IMR-90 (cell line): ENCODE measurements around the gene MBOAT2. TPM values are rescaled to one million over a fixed set of nuclear protein-coding genes. Genes with fewer than 3 reads are reported as not detected.

ENCODE experiments used
- ATAC-seq: fragments of 200-7000 bp; cut with Tn5 transposase; 2 replicates; pipeline ENCODE4 v1.9.1; 2020; ENCODE audit warnings: low read depth, mild to moderate bottlenecking, moderate library complexity
- BruUV-seq: library from RNA; stranded (reverse); fragments of 400-500 nt; replicated peaks from 2 replicates; lab custom pipeline; 2021; lab: Mats Ljungman, UMichigan
- CTCF ChIA-PET: fragments of 300-600 bp; formaldehyde crosslinking; extraction: SDS; loops from one replicate; lab custom pipeline; 2021; ENCODE audit warnings: antibody characterized with exemption; lab: Yijun Ruan, JAX
- POLR2A ChIA-PET: fragments of 300-600 bp; sonication (Branson Sonifier 250); formaldehyde crosslinking; loops from one replicate; lab custom pipeline; 2022; ENCODE audit warnings: antibody characterized with exemption; ENCODE audit not compliant: unreplicated experiment; lab: Charles Lee
- DNase-seq: peaks from one replicate; pipeline ENCODE4 v3.0.0; 2013
- H2AFZ ChIP-seq: replicated peaks from 2 replicates; pipeline ENCODE3; 2013; ENCODE audit warnings: low read length, mild to moderate bottlenecking; ENCODE audit not compliant: poor library complexity
- H2AK5ac ChIP-seq: 2 replicates; pipeline ENCODE4 v1.6.1; 2013; ENCODE audit warnings: low read depth, low read length, inconsistent platforms
- H2AK9ac ChIP-seq: replicated peaks from 2 replicates; pipeline ENCODE3; 2013; ENCODE audit warnings: mild to moderate bottlenecking, low read depth, low read length, moderate library complexity; ENCODE audit not compliant: poor library complexity
- H2BK120ac ChIP-seq: 2 replicates; pipeline ENCODE4 v1.6.1; 2013; ENCODE audit warnings: low read depth, low read length, inconsistent platforms
- H2BK15ac ChIP-seq: 3 replicates; pipeline ENCODE4 v1.6.1; 2013; ENCODE audit warnings: low read depth, low read length, inconsistent platforms
- H2BK20ac ChIP-seq: 2 replicates; pipeline ENCODE4 v1.6.1; 2013; ENCODE audit warnings: low read depth, mild to moderate bottlenecking, inconsistent platforms, low read length, moderate library complexity
- H2BK5ac ChIP-seq: 2 replicates; pipeline ENCODE4 v1.6.1; 2013; ENCODE audit warnings: mild to moderate bottlenecking, low read depth, low read length, inconsistent platforms; ENCODE audit not compliant: poor library complexity, severe bottlenecking
- H3K14ac ChIP-seq: replicated peaks from 2 replicates; pipeline ENCODE4 v1.6.1; 2013; ENCODE audit warnings: low read depth, low read length, inconsistent platforms
- H3K18ac ChIP-seq: 2 replicates; pipeline ENCODE4 v1.6.1; 2013; ENCODE audit warnings: low read depth, low read length, control low read depth
- H3K23ac ChIP-seq: 2 replicates; pipeline ENCODE4 v1.6.1; 2013; ENCODE audit warnings: low read depth, low read length, inconsistent platforms
- H3K27ac ChIP-seq: 2 replicates; pipeline ENCODE4 v1.5.1; 2013; ENCODE audit warnings: mild to moderate bottlenecking, control low read depth, low read length; ENCODE audit not compliant: insufficient read depth
- H3K27me3 ChIP-seq: 2 replicates; pipeline ENCODE4 v1.6.1; 2013; ENCODE audit warnings: low read length; ENCODE audit not compliant: control insufficient read depth, insufficient read depth
- H3K36me3 ChIP-seq: 2 replicates; pipeline ENCODE4 v1.6.1; 2013; ENCODE audit warnings: low read length, mixed read lengths; ENCODE audit not compliant: control insufficient read depth, insufficient read depth
- H3K4ac ChIP-seq: 2 replicates; pipeline ENCODE4 v1.6.1; 2013; ENCODE audit warnings: low read depth, low read length, inconsistent platforms
- H3K4me1 ChIP-seq: 2 replicates; pipeline ENCODE4 v1.6.1; 2013; ENCODE audit warnings: low read length, mixed read lengths; ENCODE audit not compliant: control insufficient read depth, insufficient read depth
- H3K4me2 ChIP-seq: 2 replicates; pipeline ENCODE4 v1.6.1; 2013; ENCODE audit warnings: low read depth, mild to moderate bottlenecking, control low read depth, low read length, moderate library complexity
- H3K4me3 ChIP-seq: 2 replicates; pipeline ENCODE4 v1.5.1; 2013; ENCODE audit warnings: low read depth, mild to moderate bottlenecking, control low read depth, low read length, moderate library complexity; ENCODE audit not compliant: insufficient read depth
- H3K56ac ChIP-seq: 2 replicates; pipeline ENCODE4 v1.6.1; 2013; ENCODE audit warnings: low read length, inconsistent platforms; ENCODE audit not compliant: insufficient read depth; ENCODE audit errors: extremely low read depth
- H3K79me1 ChIP-seq, 2 experiments: 2 replicates each; pipeline ENCODE4 v1.6.1; 2013; ENCODE audit warnings: low read length in 2 of 2, inconsistent platforms in 1 of 2, low read depth in 1 of 2
- H3K9ac ChIP-seq: 2 replicates; pipeline ENCODE4 v1.6.1; 2013; ENCODE audit warnings: low read depth, low read length, control low read depth
- H3K9me1 ChIP-seq: 2 replicates; pipeline ENCODE4 v1.6.1; 2013; ENCODE audit warnings: low read length, inconsistent platforms; ENCODE audit not compliant: insufficient read depth
- H3K9me3 ChIP-seq: 2 replicates; pipeline ENCODE4 v1.6.1; 2013; ENCODE audit warnings: low read length; ENCODE audit not compliant: control insufficient read depth, insufficient read depth
- H4K20me1 ChIP-seq: 2 replicates; pipeline ENCODE4 v1.6.1; 2013; ENCODE audit warnings: low read length, inconsistent platforms; ENCODE audit not compliant: insufficient read depth
- H4K5ac ChIP-seq: 2 replicates; pipeline ENCODE4 v1.6.1; 2013; ENCODE audit warnings: mild to moderate bottlenecking, low read depth, low read length, control low read depth
- H4K8ac ChIP-seq, 2 experiments: 2 replicates each; pipeline ENCODE4 v1.6.1; 2013; ENCODE audit warnings: low read depth in 2 of 2, low read length in 2 of 2, control low read depth in 1 of 2, inconsistent platforms in 1 of 2
- H4K91ac ChIP-seq: 2 replicates; pipeline ENCODE4 v1.6.1; 2013; ENCODE audit warnings: low read depth, low read length, inconsistent platforms; ENCODE audit not compliant: insufficient read depth
- BHLHE40 ChIP-seq: fragments of 150-350 bp; IDR thresholded peaks from 2 replicates; pipeline ENCODE4 v1.6.1; 2016; ENCODE audit warnings: mild to moderate bottlenecking, low read depth, low read length
- CEBPB ChIP-seq: IDR thresholded peaks from 2 replicates; pipeline ENCODE4 v1.6.1; 2012; ENCODE audit warnings: low read depth, low read length, improper control_type of control experiment
- CHD1 ChIP-seq: IDR thresholded peaks from 2 replicates; pipeline ENCODE4 v1.6.1; 2012; ENCODE audit warnings: low read depth, low read length, improper control_type of control experiment
- CTCF ChIP-seq: conservative IDR thresholded peaks from 2 replicates; pipeline ENCODE4 v1.5.1; 2012; ENCODE audit warnings: mild to moderate bottlenecking, low read depth, low read length, improper control_type of control experiment
- ELK1 ChIP-seq: fragments of 150-350 bp; IDR thresholded peaks from 2 replicates; pipeline ENCODE4 v1.6.1; 2016; ENCODE audit warnings: low read depth, mild to moderate bottlenecking, low read length, moderate library complexity, borderline replicate concordance
- FOS ChIP-seq: fragments of 150-350 bp; IDR thresholded peaks from 2 replicates; pipeline ENCODE4 v1.6.1; 2016; ENCODE audit warnings: low read depth, low read length
- MAFK ChIP-seq: IDR thresholded peaks from 2 replicates; pipeline ENCODE4 v1.6.1; 2012; ENCODE audit warnings: low read depth, low read length, improper control_type of control experiment
- MAZ ChIP-seq: IDR thresholded peaks from 2 replicates; pipeline ENCODE4 v1.6.1; 2012; ENCODE audit warnings: low read depth, mild to moderate bottlenecking, low read length, improper control_type of control experiment, moderate library complexity, borderline replicate concordance
- MXI1 ChIP-seq: IDR thresholded peaks from 2 replicates; pipeline ENCODE4 v1.6.1; 2012; ENCODE audit warnings: low read depth, mild to moderate bottlenecking, low read length, moderate library complexity, borderline replicate concordance
- NFE2L2 ChIP-seq: fragments of 150-350 bp; IDR thresholded peaks from 2 replicates; pipeline ENCODE4 v1.6.1; 2016; ENCODE audit warnings: low read depth, mild to moderate bottlenecking, low read length
- POLR2A ChIP-seq: IDR thresholded peaks from 2 replicates; pipeline ENCODE4 v1.6.1; 2012; ENCODE audit warnings: mild to moderate bottlenecking, low read depth, low read length
- RAD21 ChIP-seq: IDR thresholded peaks from 2 replicates; pipeline ENCODE4 v1.6.1; 2012; ENCODE audit warnings: low read length, improper control_type of control experiment
- RCOR1 ChIP-seq: IDR thresholded peaks from 2 replicates; pipeline ENCODE4 v1.6.1; 2012; ENCODE audit warnings: mild to moderate bottlenecking, low read length, improper control_type of control experiment; ENCODE audit not compliant: insufficient replicate concordance
- RFX5 ChIP-seq: IDR thresholded peaks from 2 replicates; pipeline ENCODE4 v1.8.0; 2012; ENCODE audit warnings: low read depth, mild to moderate bottlenecking, low read length, moderate library complexity
- USF2 ChIP-seq: fragments of 150-350 bp; IDR thresholded peaks from 2 replicates; pipeline ENCODE4 v1.6.1; 2017; ENCODE audit warnings: mild to moderate bottlenecking, antibody characterized with exemption, low read length, low read depth
- dilution Hi-C: fragments of 300-500 bp; cut with HindIII; formaldehyde crosslinking; loops from one replicate; pipeline ENCODE4 v1.14.3; 2018; ENCODE audit warnings: low sequenced_read_pairs; ENCODE audit not compliant: unreplicated experiment
- in situ Hi-C: fragments of 300-500 bp; cut with MboI; formaldehyde crosslinking; loops from 3 replicates; pipeline ENCODE4 v1.14.3; 2019; ENCODE audit warnings: low sequenced_read_pairs, inconsistent platforms, mixed read lengths
- intact Hi-C: fragments of 100-400 bp; cut with micrococcal nuclease; formaldehyde crosslinking; loops from 2 replicates; pipeline ENCODE4 v1.10.0; 2022
- polyA plus RNA-seq, 3 experiments: library from polyadenylated mRNA; depleted of rRNA; stranded (reverse); fragments of >200 nt; gene quantifications; 2 replicates each; pipeline ENCODE4 v1.2.3, GENCODE V29; 2012; ENCODE audit warnings: low replicate concordance in 1 of 3
- total RNA-seq: library from RNA; depleted of rRNA; stranded (reverse); fragments of >200 nt; gene quantifications from 2 replicates; pipeline ENCODE4 v1.2.3, GENCODE V29; 2012

MBOAT2 gene
- total and polyA plus RNA-seq, 2 of the 4 experiments (the other 2 are of a cell fraction): 33.9 to 102 TPM

GRCh38 chr2:8876628-8877027 is 126.9 kb downstream of the MBOAT2 start:
- no peak overlapping the region for H2BK5ac ChIP-seq
- H4K5ac ChIP-seq: no peak overlapping the region
- H3K4ac ChIP-seq: no peak overlapping the region
- H2BK120ac ChIP-seq: no peak overlapping the region
- H3K4me1 ChIP-seq: peaks cover 2% of the 10 kb centered on the region; the same call in 1 of the 2 replicates
- H4K20me1 ChIP-seq: no peaks in the 10 kb centered on the region
- H3K9ac ChIP-seq: no peak overlapping the region
- no peak overlapping the region for H2AFZ ChIP-seq
- H2AK5ac ChIP-seq: no peak overlapping the region
- H4K8ac ChIP-seq: no peak overlapping the region
- H3K23ac ChIP-seq: no peak overlapping the region
- H3K56ac ChIP-seq: no peak overlapping the region
- POLR2A ChIA-PET: no interaction called here
- no peak overlapping the region for H2BK20ac ChIP-seq
- no peak overlapping the region for H3K4me3 ChIP-seq
- intact Hi-C loops (no loop called here), in situ Hi-C loops (no loop called here), dilution Hi-C loops (no loop called here)
- H3K18ac ChIP-seq: no peak overlapping the region
- H3K9me3 ChIP-seq: no peaks in the 10 kb centered on the region
- no peaks in the 10 kb centered on the region; the same call in 1 of the 2 replicates for H3K9me1 ChIP-seq
- BruUV-seq: no TSS peak
- H3K27ac ChIP-seq: no peak overlapping the region
- H3K36me3 ChIP-seq: peaks cover 17% of the 10 kb centered on the region
- no peaks in the 10 kb centered on the region for H3K27me3 ChIP-seq
- no peaks in the 10 kb centered on the region; a peak in 1 of 4 replicates for H3K79me1 ChIP-seq
- no peak overlapping the region for H3K4me2 ChIP-seq
- DNase-seq (peak; percentile 34), ATAC-seq (no peak)
- CTCF ChIA-PET: interaction anchor here (1.3 kb wide), 1 partner anchor 261 kb away, joined by 3 read pairs; no protein-coding TSS in a partner anchor
- H2BK15ac ChIP-seq: no peak overlapping the region
- no peak overlapping the region for H4K91ac ChIP-seq
- no peak for TF ChIP-seq CTCF
- no peak for TF ChIP-seq CHD1
- no peak for TF ChIP-seq CEBPB
- no peak for TF ChIP-seq RAD21
- no peak for TF ChIP-seq MAZ
- TF ChIP-seq FOS: no peak
- TF ChIP-seq RFX5: no peak
- no peak for TF ChIP-seq ELK1
- TF ChIP-seq MXI1: no peak
- no peak for TF ChIP-seq MAFK
- no peak for TF ChIP-seq POLR2A
- no peak for TF ChIP-seq NFE2L2
- no peak for TF ChIP-seq USF2
- no peak for TF ChIP-seq BHLHE40
- no peak for TF ChIP-seq RCOR1
- no peak overlapping the region for H2AK9ac ChIP-seq
- H3K14ac ChIP-seq: no peak overlapping the region
